ENCODE data around the gene KCNJ10.

DNA sequence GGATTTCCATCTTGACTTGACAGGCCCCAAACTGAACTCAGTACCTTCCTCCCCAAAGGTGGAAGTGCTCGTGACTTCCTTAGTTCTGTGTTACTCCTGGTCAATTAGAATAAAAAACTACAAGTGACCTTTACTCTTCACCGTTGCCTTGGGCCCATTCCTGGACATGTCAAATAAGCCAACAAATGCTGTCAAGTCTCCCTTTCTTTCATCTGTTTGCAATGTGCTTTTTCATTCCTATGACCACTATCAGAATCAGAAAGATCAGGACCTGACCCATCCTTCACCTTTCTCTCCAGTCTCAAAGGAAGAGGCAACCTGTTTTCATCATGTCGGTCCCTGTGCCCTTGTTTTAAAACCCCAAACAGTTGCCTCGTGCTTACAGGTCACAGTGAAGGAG lies 4.9 kb upstream of the KCNJ10 start:
- TF ChIP-seq, protein P1, sequence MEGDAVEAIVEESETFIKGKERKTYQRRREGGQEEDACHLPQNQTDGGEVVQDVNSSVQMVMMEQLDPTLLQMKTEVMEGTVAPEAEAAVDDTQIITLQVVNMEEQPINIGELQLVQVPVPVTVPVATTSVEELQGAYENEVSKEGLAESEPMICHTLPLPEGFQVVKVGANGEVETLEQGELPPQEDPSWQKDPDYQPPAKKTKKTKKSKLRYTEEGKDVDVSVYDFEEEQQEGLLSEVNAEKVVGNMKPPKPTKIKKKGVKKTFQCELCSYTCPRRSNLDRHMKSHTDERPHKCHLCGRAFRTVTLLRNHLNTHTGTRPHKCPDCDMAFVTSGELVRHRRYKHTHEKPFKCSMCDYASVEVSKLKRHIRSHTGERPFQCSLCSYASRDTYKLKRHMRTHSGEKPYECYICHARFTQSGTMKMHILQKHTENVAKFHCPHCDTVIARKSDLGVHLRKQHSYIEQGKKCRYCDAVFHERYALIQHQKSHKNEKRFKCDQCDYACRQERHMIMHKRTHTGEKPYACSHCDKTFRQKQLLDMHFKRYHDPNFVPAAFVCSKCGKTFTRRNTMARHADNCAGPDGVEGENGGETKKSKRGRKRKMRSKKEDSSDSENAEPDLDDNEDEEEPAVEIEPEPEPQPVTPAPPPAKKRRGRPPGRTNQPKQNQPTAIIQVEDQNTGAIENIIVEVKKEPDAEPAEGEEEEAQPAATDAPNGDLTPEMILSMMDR (IDR thresholded peaks at IDR 0.05), result no peak
- no peak for TF ChIP-seq POLR2A (IDR thresholded peaks at IDR 0.05)
- TF ChIP-seq POLR2AphosphoS5 (IDR thresholded peaks at IDR 0.05), result no peak
